Smooth muscle cell (in vitro differentiated cells): Measurements from ENCODE around the gene ATP2A3. TPM values are rescaled to one million over a fixed set of nuclear protein-coding genes. Genes with fewer than 3 reads are reported as not detected.

ENCODE experiments used
- DNase-seq: peaks from one replicate; lab custom pipeline; 2025; ENCODE audit not compliant: unreplicated experiment; lab: John Stamatoyannopoulos, UW
- H2AFZ ChIP-seq: fragments of 200-600 bp; sonication (generic); 2 replicates; pipeline ENCODE4 v1.6.0; 2016; ENCODE audit warnings: antibody characterized with exemption, low read depth, mild to moderate bottlenecking
- H3F3A ChIP-seq: fragments of 200-600 bp; sonication (generic); 2 replicates; pipeline ENCODE4 v1.6.0; 2017; ENCODE audit warnings: antibody characterized with exemption, low read depth
- H3K27ac ChIP-seq: fragments of 200-600 bp; sonication (generic); 2 replicates; pipeline ENCODE4 v1.5.1; 2016; ENCODE audit warnings: low read depth, mild to moderate bottlenecking
- H3K27me3 ChIP-seq: fragments of 200-600 bp; sonication (generic); 2 replicates; pipeline ENCODE4 v1.6.1; 2016; ENCODE audit warnings: low read depth, mild to moderate bottlenecking
- H3K36me3 ChIP-seq: fragments of 200-600 bp; sonication (generic); 2 replicates; pipeline ENCODE4 v1.5.1; 2016; ENCODE audit warnings: low read depth
- H3K4me1 ChIP-seq: fragments of 200-600 bp; sonication (generic); 2 replicates; pipeline ENCODE4 v1.5.1; 2016; ENCODE audit warnings: low read depth
- H3K4me2 ChIP-seq: fragments of 200-600 bp; sonication (generic); 2 replicates; pipeline ENCODE4 v1.6.0; 2016; ENCODE audit warnings: mild to moderate bottlenecking
- H3K4me3 ChIP-seq: fragments of 200-600 bp; sonication (generic); 2 replicates; pipeline ENCODE4 v1.5.1; 2016; ENCODE audit warnings: mild to moderate bottlenecking
- H3K79me2 ChIP-seq: fragments of 200-600 bp; sonication (generic); 2 replicates; pipeline ENCODE4 v1.6.0; 2016; ENCODE audit warnings: low read depth, mild to moderate bottlenecking
- H3K9ac ChIP-seq: fragments of 200-600 bp; sonication (generic); 2 replicates; pipeline ENCODE4 v1.6.0; 2016; ENCODE audit warnings: low read depth
- H3K9me3 ChIP-seq: fragments of 200-600 bp; sonication (generic); replicated peaks from 2 replicates; pipeline ENCODE4 v1.5.1; 2016; ENCODE audit warnings: low read depth
- H4K20me1 ChIP-seq: fragments of 200-600 bp; sonication (generic); 2 replicates; pipeline ENCODE4 v1.6.0; 2016; ENCODE audit warnings: low read depth
- CTCF ChIP-seq: fragments of 200-600 bp; sonication (generic); IDR thresholded peaks from 2 replicates; pipeline ENCODE4 v1.5.1; 2017; ENCODE audit warnings: borderline replicate concordance, mild to moderate bottlenecking, antibody characterized with exemption; ENCODE audit not compliant: insufficient read depth, poor library complexity, severe bottlenecking
- WGBS: methylation state at CpG from one replicate; pipeline ENCODE4 v1.1.7; 2016; ENCODE audit warnings: low lambda C conversion rate; 5-methylcytosine and 5-hydroxymethylcytosine counted together
- polyA plus RNA-seq: library from polyadenylated mRNA; unstranded; fragments of >200 nt; fragmentation: Nextera tagmentation; extraction: Ambion mirVana; gene quantifications from 2 replicates; pipeline ENCODE4 v1.2.1, GENCODE V29; 2016
- total RNA-seq: library from RNA; depleted of rRNA; stranded (reverse); fragments of >200 nt; gene quantifications from 2 replicates; pipeline ENCODE4 v1.2.3, GENCODE V29; 2014

Gene ATP2A3
- total and polyA plus RNA-seq, 2 experiments from 2014 or later, result 4.2 to 7.8 TPM

DNA sequence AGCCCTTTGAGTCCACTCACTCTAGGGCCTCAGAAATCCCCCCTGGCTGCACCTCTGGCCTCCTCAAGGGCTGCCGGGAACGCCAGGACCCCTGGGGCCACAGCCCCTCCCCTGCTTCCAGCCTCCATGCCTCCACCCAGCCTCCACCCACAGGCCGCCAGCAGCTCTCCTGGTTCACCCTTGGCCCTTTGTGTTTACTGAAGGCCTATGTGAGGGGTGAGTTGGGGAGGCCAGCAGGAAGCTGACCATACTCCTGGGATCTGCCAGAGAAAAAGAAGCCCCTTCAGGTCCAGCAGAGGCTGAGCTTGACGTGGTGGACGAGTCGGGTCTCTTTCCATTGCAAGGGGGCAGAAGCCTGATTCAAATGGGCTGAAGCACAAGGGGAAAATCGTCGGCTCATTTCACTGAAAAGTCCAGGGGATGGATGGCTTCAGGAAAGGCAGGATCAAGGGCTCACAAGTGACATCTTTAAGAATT, 18.3 kb upstream of the ATP2A3 start:
- Histone ChIP-seq H3F3A (no peaks in the 10 kb centered on the region), H3K4me1 (no peaks in the 10 kb centered on the region), H4K20me1 (no peaks in the 10 kb centered on the region), H3K4me3 (no peak overlapping the region), H3K4me2 (no peak overlapping the region), H2AFZ (no peak overlapping the region), H3K9me3 (no peaks in the 10 kb centered on the region), H3K36me3 (no peaks in the 10 kb centered on the region), H3K9ac (no peak overlapping the region), H3K27ac (no peak overlapping the region), H3K27me3 (no peaks in the 10 kb centered on the region), H3K79me2 (no peaks in the 10 kb centered on the region)
- 91% methylated on average over 8 of the region's 8 CpGs for WGBS
- no peak for TF ChIP-seq CTCF
- no peak for DNase-seq

GRCh38 chr17:3982113-3982512, 17.9 kb upstream of the ATP2A3 start:
- Histone ChIP-seq H3K4me3 (no peak overlapping the region), H3K9me3 (no peaks in the 10 kb centered on the region), H3K27ac (no peak overlapping the region), H3F3A (no peaks in the 10 kb centered on the region), H4K20me1 (no peaks in the 10 kb centered on the region), H3K27me3 (no peaks in the 10 kb centered on the region), H2AFZ (no peak overlapping the region), H3K9ac (no peak overlapping the region), H3K36me3 (no peaks in the 10 kb centered on the region), H3K79me2 (no peaks in the 10 kb centered on the region), H3K4me2 (no peak overlapping the region), H3K4me1 (no peaks in the 10 kb centered on the region)
- TF ChIP-seq CTCF, result no peak
- DNase-seq, result no peak
- WGBS, result 95% methylated on average over 19 of the region's 21 CpGs

DNA sequence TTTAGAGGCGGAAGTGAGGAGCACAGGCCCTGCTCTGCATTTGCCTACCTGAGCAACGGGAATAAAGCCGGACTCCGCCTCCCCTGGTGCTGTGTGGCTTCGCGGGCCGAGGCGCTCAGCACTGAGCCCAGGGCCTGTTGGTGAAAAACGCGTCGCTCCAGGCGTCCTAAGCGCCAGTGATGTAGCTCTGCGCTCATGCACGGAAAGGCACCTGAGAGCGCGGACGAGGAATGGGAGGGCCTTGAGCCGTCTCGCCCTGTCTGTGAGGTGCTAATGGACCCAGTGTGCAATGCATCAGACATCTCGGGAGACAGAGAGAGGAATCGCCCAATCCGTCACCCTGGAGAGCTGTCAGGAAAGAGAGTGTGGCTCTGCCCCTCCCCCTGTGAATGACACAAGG, 17.2 kb upstream of the ATP2A3 start:
- DNase-seq, result no peak
- no peaks in the 10 kb centered on the region for H3K79me2 ChIP-seq
- H3K27me3 ChIP-seq, result no peaks in the 10 kb centered on the region
- H3K9ac ChIP-seq, result no peak overlapping the region
- no peaks in the 10 kb centered on the region for H3K4me1 ChIP-seq
- no peaks in the 10 kb centered on the region for H3K36me3 ChIP-seq
- H4K20me1 ChIP-seq, result no peaks in the 10 kb centered on the region
- H3K9me3 ChIP-seq, result no peaks in the 10 kb centered on the region
- no peak overlapping the region for H2AFZ ChIP-seq
- H3F3A ChIP-seq, result no peaks in the 10 kb centered on the region
- H3K4me2 ChIP-seq, result no peak overlapping the region
- no peak for TF ChIP-seq CTCF
- H3K27ac ChIP-seq, result no peak overlapping the region
- no peak overlapping the region for H3K4me3 ChIP-seq
- 66% methylated on average over 23 of the region's 23 CpGs for WGBS

- no peaks in the 10 kb centered on the region for H3K4me1 ChIP-seq
- no peak overlapping the region for H3K4me2 ChIP-seq
- H3K27ac ChIP-seq, result no peak overlapping the region
- H3K27me3 ChIP-seq, result no peaks in the 10 kb centered on the region
- no peak overlapping the region for H2AFZ ChIP-seq
- no peaks in the 10 kb centered on the region for H3F3A ChIP-seq
- H3K79me2 ChIP-seq, result no peaks in the 10 kb centered on the region
- H3K9me3 ChIP-seq, result no peaks in the 10 kb centered on the region
- DNase-seq, result no peak
- WGBS, result 91% methylated on average over 19 of the region's 19 CpGs
- no peak overlapping the region for H3K9ac ChIP-seq
- H3K4me3 ChIP-seq, result no peak overlapping the region
- no peaks in the 10 kb centered on the region for H3K36me3 ChIP-seq
- no peak for TF ChIP-seq CTCF
- H4K20me1 ChIP-seq, result no peaks in the 10 kb centered on the region
These were observed 16.3 kb upstream of the ATP2A3 start for GRCh38 chr17:3980381-3981014.
